Measurements from ENCODE around the gene TENT5C. TPM values are rescaled to one million over a fixed set of nuclear protein-coding genes. Genes with fewer than 3 reads are reported as not detected.

TENT5C gene
- total RNA-seq, 1 experiment from 2014 or later: 1.4 TPM

DNA sequence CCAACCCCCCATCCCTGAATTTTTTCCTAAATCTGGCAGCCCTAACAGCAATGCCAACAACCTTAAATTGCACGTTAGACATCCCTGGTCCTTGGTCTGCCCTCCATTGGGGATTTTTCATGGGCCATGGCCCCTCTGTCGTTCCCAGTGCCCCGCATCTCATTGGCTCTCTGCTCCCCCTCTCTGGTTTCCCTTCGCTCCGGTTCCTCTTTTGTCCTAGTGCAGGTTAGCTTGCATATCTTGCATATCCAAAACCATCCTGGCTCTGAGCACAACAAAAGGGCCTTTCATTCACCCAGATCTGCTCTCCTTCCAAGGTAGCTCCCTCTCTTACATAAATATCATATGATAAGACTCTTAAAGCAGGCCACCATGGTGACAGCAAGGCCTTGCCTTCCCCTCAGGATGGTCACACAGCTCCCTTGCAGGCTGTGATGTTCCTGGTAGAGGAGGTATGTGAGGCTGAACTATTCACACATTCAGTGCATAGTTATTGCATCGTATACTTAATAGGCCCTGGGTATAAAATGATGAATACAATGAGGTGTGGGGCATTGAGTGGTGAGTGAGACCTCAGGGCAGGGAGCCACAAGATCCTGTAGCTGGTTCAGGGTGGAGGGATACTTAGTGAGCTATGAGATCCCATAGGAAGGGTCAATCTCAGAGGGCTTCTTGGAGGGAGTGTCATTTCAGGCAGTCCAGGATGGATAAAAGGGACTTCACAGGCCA is 45.2 kb downstream of the TENT5C start:
- Histone ChIP-seq H3K4me3 (replicated peaks in 1 of 2; ENCODE audit: low read depth in 1 of 2, low read length in 2 of 2) (no peak overlapping the region), H3K36me3 (ENCODE audit: control insufficient read depth in 1 of 2, insufficient read depth in 2 of 2, low read length in 2 of 2) (no peaks in the 10 kb centered on the region), H3K9me3 (ENCODE audit: control insufficient read depth in 1 of 2, insufficient read depth in 1 of 2, low read depth in 1 of 2, low read length in 2 of 2) (no peaks in the 10 kb centered on the region), H3K79me2 (ENCODE audit: insufficient read depth, low read length) (no peaks in the 10 kb centered on the region), H3K4me2 (ENCODE audit: low read length) (no peak overlapping the region), H3K9ac (ENCODE audit: low read length) (no peak overlapping the region), H2AFZ (ENCODE audit: low read depth, low read length, poor library complexity, severe bottlenecking) (no peak overlapping the region), H3K27ac (ENCODE audit: low read depth, low read length) (no peak overlapping the region), H3K9me2 (ENCODE audit: insufficient read depth) (no peaks in the 10 kb centered on the region), H4K20me1 (ENCODE audit: insufficient read depth) (no peaks in the 10 kb centered on the region), H3K4me1 (ENCODE audit: control insufficient read depth in 1 of 2, insufficient read depth in 2 of 2, low read length in 2 of 2) (no peaks in the 10 kb centered on the region), H3K27me3 (ENCODE audit: insufficient read depth, low read length) (no peaks in the 10 kb centered on the region)
- POLR2A ChIA-PET: no interaction called here
- RAD21 ChIA-PET (ENCODE audit: low non-redundant PET in 1 of 2, low total read pairs in 2 of 2, uncharacterized antibody in 2 of 2, unreplicated experiment in 2 of 2): no interaction called here
- CTCF ChIA-PET: no interaction called here
- no peak for TF ChIP-seq SP1 (IDR thresholded peaks at IDR 0.05; ENCODE audit: low read depth)
- no peak for TF ChIP-seq CBX3 (IDR thresholded peaks at IDR 0.05; ENCODE audit: low read depth)
- no peak for TF ChIP-seq REST (IDR thresholded peaks at IDR 0.05; ENCODE audit: low read depth)
- no peak for TF ChIP-seq CTCF (IDR thresholded peaks at IDR 0.05 in 2 of 3, conservative IDR thresholded peaks at IDR 0.05 in 1 of 3; ENCODE audit: borderline replicate concordance in 1 of 3, insufficient read depth in 1 of 3, low read depth in 2 of 3, low read length in 2 of 3)
- TF ChIP-seq YY1 (IDR thresholded peaks at IDR 0.05; ENCODE audit: extremely low read depth, insufficient replicate concordance, low read depth, low read length): no peak
- TF ChIP-seq POLR2AphosphoS5 (IDR thresholded peaks at IDR 0.05; ENCODE audit: low read depth, low read length): no peak
- TF ChIP-seq EZH2 (IDR thresholded peaks at IDR 0.05): no peak
- no peak for TF ChIP-seq CEBPB (IDR thresholded peaks at IDR 0.05; ENCODE audit: low read depth)
- TF ChIP-seq TCF7L2 (IDR thresholded peaks at IDR 0.05; ENCODE audit: borderline replicate concordance, extremely low read depth, insufficient read depth, insufficient read length): no peak
- TF ChIP-seq ATF3 (IDR thresholded peaks at IDR 0.05): no peak
- TF ChIP-seq SRF (IDR thresholded peaks at IDR 0.05; ENCODE audit: low read depth): no peak
- TF ChIP-seq ZNF274 (IDR thresholded peaks at IDR 0.05; ENCODE audit: low read depth, low read length): no peak
- no peak for TF ChIP-seq EZH2phosphoT487 (IDR thresholded peaks at IDR 0.05; ENCODE audit: borderline replicate concordance)
- TF ChIP-seq ZBTB33 (IDR thresholded peaks at IDR 0.05; ENCODE audit: extremely low read depth, insufficient replicate concordance, low read length): no peak
- TF ChIP-seq FOSL1 (IDR thresholded peaks at IDR 0.05; ENCODE audit: low read depth): no peak
- no peak for TF ChIP-seq ELF1 (IDR thresholded peaks at IDR 0.05; ENCODE audit: borderline replicate concordance, low read depth)
- TF ChIP-seq JUND (IDR thresholded peaks at IDR 0.05): no peak
- DNase-seq (ENCODE audit: low read depth, low spot score) (no peak), ATAC-seq (no peak)
- BruUV-seq (replicated peaks): no TSS peak
- intact Hi-C loops (cut with micrococcal nuclease): no loop called here
